Stimulated activated CD8-positive, alpha-beta memory T cell treated with anti-CD3 and anti-CD28 coated beads, Interleukin-12 subunit alpha, Interleukin-12 subunit beta, amount 100 ng/mL, for 4 hours (primary cell): ENCODE measurements around the gene PTPRG.

ENCODE experiments used
- DNase-seq: peaks from one replicate; pipeline ENCODE4 v3.0.0-alpha.2; 2020; ENCODE audit warnings: low read depth

PTPRG gene

GRCh38 chr3:62188681-62189375, 627.5 kb downstream of the PTPRG start:
- DNase-seq: peak; percentile 3

- DNase-seq: no peak
These were observed 628.0 kb downstream of the PTPRG start for GRCh38 chr3:62189376-62189698.

- no peak for DNase-seq
These were observed 631.5 kb downstream of the PTPRG start for GRCh38 chr3:62192891-62193290.

GRCh38 chr3:62193586-62194345, 632.4 kb downstream of the PTPRG start:
- no peak for DNase-seq

GRCh38 chr3:62197350-62198012, 636.1 kb downstream of the PTPRG start:
- no peak for DNase-seq

- DNase-seq: no peak
These were observed 637.8 kb downstream of the PTPRG start for GRCh38 chr3:62199126-62199525.

- DNase-seq: no peak
These were observed 640.2 kb downstream of the PTPRG start for GRCh38 chr3:62201438-62202035.

- DNase-seq: no peak
These were observed 641.8 kb downstream of the PTPRG start for GRCh38 chr3:62203152-62203551.

GRCh38 chr3:62203561-62203960, 642.2 kb downstream of the PTPRG start:
- DNase-seq: no peak

- no peak for DNase-seq
These were observed 645.8 kb downstream of the PTPRG start for GRCh38 chr3:62207197-62207596.

- DNase-seq: no peak
These were observed 647.0 kb downstream of the PTPRG start for GRCh38 chr3:62208385-62208784.

- DNase-seq: no peak
These were observed 647.7 kb downstream of the PTPRG start for GRCh38 chr3:62209101-62209500.

- DNase-seq: no peak
These were observed 648.6 kb downstream of the PTPRG start for GRCh38 chr3:62210011-62210410.

- no peak for DNase-seq
These were observed 650.5 kb downstream of the PTPRG start for GRCh38 chr3:62211675-62212429.

GRCh38 chr3:62214850-62215249, 653.5 kb downstream of the PTPRG start:
- no peak for DNase-seq

- no peak for DNase-seq
These were observed 659.2 kb downstream of the PTPRG start for GRCh38 chr3:62220616-62221015.

GRCh38 chr3:62225051-62225450, 663.7 kb downstream of the PTPRG start:
- DNase-seq: no peak

GRCh38 chr3:62226601-62227339, 665.4 kb downstream of the PTPRG start:
- no peak for DNase-seq

- no peak for DNase-seq
These were observed 667.1 kb downstream of the PTPRG start for GRCh38 chr3:62228467-62228866.

GRCh38 chr3:62229211-62229610, 667.8 kb downstream of the PTPRG start:
- no peak for DNase-seq

GRCh38 chr3:62229908-62230307, 668.5 kb downstream of the PTPRG start:
- no peak for DNase-seq
